Prostate gland (tissue), 2 donors: Measurements from ENCODE around the gene COL4A1.

Experiments
- CTCF ChIP-seq, 4 experiments: fragments of 200-600 bp in 2 of 4; fragments of 450-650 bp in 2 of 4; sonication (generic) in 2 of 4; IDR thresholded peaks; 1 replicate in 3 of 4; 2 replicates in 1 of 4; pipeline ENCODE4 v1.5.1; 2016 to 2019; ENCODE audit warnings: antibody characterized with exemption in 4 of 4, mild to moderate bottlenecking in 2 of 4, moderate library complexity in 2 of 4
- POLR2AphosphoS5 ChIP-seq: sonication (generic); formaldehyde crosslinking; IDR thresholded peaks from one replicate; pipeline ENCODE4 v1.6.1; 2017; ENCODE audit warnings: antibody characterized with exemption

- TF ChIP-seq CTCF (IDR thresholded peaks at IDR 0.05) = peak in 2 of 4 experiments; percentile 3 to 8
- TF ChIP-seq POLR2AphosphoS5 = no peak
Observed at GRCh38 chr13:110274687-110275086, 32.3 kb downstream of the COL4A1 start.
